Kidney (tissue), 14 donors: Measurements from ENCODE around the gene MYRFL. TPM values are rescaled to one million over a fixed set of nuclear protein-coding genes. Genes with fewer than 3 reads are reported as not detected.

Source experiments
- DNase-seq, 5 donors: peaks; one replicate each; pipeline ENCODE4 v3.0.0-alpha.2; 2013 to 2020
- FAIRE-seq: peaks from 2 replicates; lab custom pipeline; 2012; peaks lifted over from hg19 to GRCh38; lab: Jason Lieb, UNC
- H3K27ac ChIP-seq, 2 donors: one replicate each; pipeline ENCODE4 v1.7.0; 2013; ENCODE audit warnings: low read depth in 2 of 2, low read length in 2 of 2, inconsistent platforms in 1 of 2
- H3K27me3 ChIP-seq: one replicate; pipeline ENCODE4 v1.7.1; 2013; ENCODE audit warnings: low read length, inconsistent platforms; ENCODE audit not compliant: control insufficient read depth, insufficient read depth
- H3K36me3 ChIP-seq, 3 donors: one replicate each; pipeline versions ENCODE4 v1.7.0 to v1.7.1; 2013; ENCODE audit warnings: low read length in 3 of 3, control low read depth in 1 of 3, inconsistent platforms in 1 of 3; ENCODE audit not compliant: insufficient read depth in 3 of 3, control insufficient read depth in 2 of 3
- H3K4me1 ChIP-seq, 3 donors: one replicate each; pipeline versions ENCODE4 v1.7.0 to v1.7.1; 2013; ENCODE audit warnings: low read length in 3 of 3, inconsistent platforms in 1 of 3, low read depth in 1 of 3; ENCODE audit not compliant: control insufficient read depth in 2 of 3, insufficient read depth in 2 of 3
- H3K4me3 ChIP-seq, 3 donors: one replicate each; pipeline versions ENCODE4 v1.7.0 to v1.8.1; 2013; ENCODE audit warnings: low read length in 3 of 3, control low read depth in 1 of 3, inconsistent platforms in 1 of 3
- H3K9ac ChIP-seq, 3 donors: one replicate each; pipeline versions ENCODE4 v1.7.0 to v1.7.1; 2013; ENCODE audit warnings: low read length in 3 of 3, control low read depth in 1 of 3, inconsistent platforms in 1 of 3
- H3K9me3 ChIP-seq, 3 donors: one replicate each; pipeline versions ENCODE4 v1.7.0 to v1.7.1; 2013; ENCODE audit warnings: low read length in 3 of 3, control low read depth in 1 of 3, inconsistent platforms in 1 of 3; ENCODE audit not compliant: control insufficient read depth in 2 of 3, insufficient read depth in 1 of 3
- intact Hi-C: fragments of 100-400 bp; cut with DNase I; formaldehyde crosslinking; loops from one replicate; pipeline ENCODE4 v1.11.1; 2022
- polyA plus RNA-seq: library from polyadenylated mRNA; stranded (reverse); fragments of 350-450 nt; fragmentation: Illumina TruSeq; extraction: RNeasy Lipid Tissue Mini Kit (QIAGEN cat#74804); gene quantifications from one replicate; pipeline ENCODE4 v1.2.3, GENCODE V29; 2014; ENCODE audit warnings: low read depth, low replicate concordance; ENCODE audit not compliant: insufficient read depth
- total RNA-seq: library from RNA; stranded (reverse); fragmentation: NEBNext Ultra II Directional; extraction: Animal tissue kit (Norgen Biotek cat#: 25700); gene quantifications from one replicate; pipeline ENCODE4 v1.2.1, GENCODE V29; 2021
- TF ChIP-seq, protein P1 (sequence below): IDR thresholded peaks from 3 replicates; pipeline ENCODE4 v1.5.1; 2012; ENCODE audit warnings: mild to moderate bottlenecking, moderate library complexity, borderline replicate concordance; ENCODE audit not compliant: insufficient read depth; ENCODE audit errors: extremely low read depth
- donor health status: control.
- donor health status: control.
- donor health status: control.
- donor health status: control.
- donor health status: control.
- donor health status: DM: yes; HTN: yes; CAD: no.
- donor health status: Normal renal cell carcinoma (clear cell type).

The MYRFL gene
- total and polyA plus RNA-seq, 2 donors from 2014 or later: 0.82 to 1.6 TPM

DNA sequence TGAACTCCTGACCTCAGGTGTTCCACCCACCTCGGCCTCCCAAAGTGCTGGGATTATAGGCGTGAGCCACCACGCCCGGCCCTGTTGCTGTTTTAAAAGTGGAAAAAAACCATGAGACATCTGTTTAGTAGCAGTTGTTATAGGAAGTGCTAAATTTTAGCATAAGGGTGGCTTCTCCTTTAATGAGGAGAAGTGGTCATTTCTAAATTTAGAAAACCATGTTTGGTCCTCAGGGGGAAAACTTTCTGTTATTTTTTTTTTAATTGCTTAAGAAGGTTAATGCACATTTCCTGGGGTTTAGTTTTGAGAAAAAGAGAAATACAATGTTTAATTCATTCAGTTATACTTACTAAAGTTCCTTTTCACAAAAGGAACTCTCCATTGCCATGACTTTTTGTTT is 102.1 kb downstream of the MYRFL start:
- no peak overlapping the region for H3K4me3 ChIP-seq
- H3K36me3 ChIP-seq: no peaks in the 10 kb centered on the region
- no peaks in the 10 kb centered on the region for H3K4me1 ChIP-seq
- intact Hi-C loops: no loop called here
- no peak overlapping the region for H3K27ac ChIP-seq
- H3K27me3 ChIP-seq: no peaks in the 10 kb centered on the region
- DNase-seq (no peak), FAIRE-seq (no peak)
- no peaks in the 10 kb centered on the region for H3K9me3 ChIP-seq
- TF ChIP-seq, protein P1, sequence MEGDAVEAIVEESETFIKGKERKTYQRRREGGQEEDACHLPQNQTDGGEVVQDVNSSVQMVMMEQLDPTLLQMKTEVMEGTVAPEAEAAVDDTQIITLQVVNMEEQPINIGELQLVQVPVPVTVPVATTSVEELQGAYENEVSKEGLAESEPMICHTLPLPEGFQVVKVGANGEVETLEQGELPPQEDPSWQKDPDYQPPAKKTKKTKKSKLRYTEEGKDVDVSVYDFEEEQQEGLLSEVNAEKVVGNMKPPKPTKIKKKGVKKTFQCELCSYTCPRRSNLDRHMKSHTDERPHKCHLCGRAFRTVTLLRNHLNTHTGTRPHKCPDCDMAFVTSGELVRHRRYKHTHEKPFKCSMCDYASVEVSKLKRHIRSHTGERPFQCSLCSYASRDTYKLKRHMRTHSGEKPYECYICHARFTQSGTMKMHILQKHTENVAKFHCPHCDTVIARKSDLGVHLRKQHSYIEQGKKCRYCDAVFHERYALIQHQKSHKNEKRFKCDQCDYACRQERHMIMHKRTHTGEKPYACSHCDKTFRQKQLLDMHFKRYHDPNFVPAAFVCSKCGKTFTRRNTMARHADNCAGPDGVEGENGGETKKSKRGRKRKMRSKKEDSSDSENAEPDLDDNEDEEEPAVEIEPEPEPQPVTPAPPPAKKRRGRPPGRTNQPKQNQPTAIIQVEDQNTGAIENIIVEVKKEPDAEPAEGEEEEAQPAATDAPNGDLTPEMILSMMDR: no peak
- no peak overlapping the region for H3K9ac ChIP-seq

- no peaks in the 10 kb centered on the region for H3K36me3 ChIP-seq
- no peaks in the 10 kb centered on the region for H3K9me3 ChIP-seq
- DNase-seq: no peak
- no peaks in the 10 kb centered on the region for H3K27me3 ChIP-seq
- FAIRE-seq: no peak
- H3K4me3 ChIP-seq: no peak overlapping the region
- H3K9ac ChIP-seq: no peak overlapping the region
- intact Hi-C loops: no loop called here
- no peaks in the 10 kb centered on the region for H3K4me1 ChIP-seq
- H3K27ac ChIP-seq: no peak overlapping the region
- TF ChIP-seq, protein P1: no peak
Measured at GRCh38 chr12:69929125-69929524, 104.1 kb downstream of the MYRFL start.

- Histone ChIP-seq H3K27me3 (no peaks in the 10 kb centered on the region), H3K36me3 (no peaks in the 10 kb centered on the region), H3K4me3 (no peak overlapping the region), H3K9me3 (no peaks in the 10 kb centered on the region), H3K9ac (no peak overlapping the region), H3K27ac (no peak overlapping the region), H3K4me1 (no peaks in the 10 kb centered on the region)
- TF ChIP-seq, protein P1: no peak
- DNase-seq (no peak), FAIRE-seq (no peak)
- intact Hi-C loops: no loop called here
Measured at GRCh38 chr12:69929531-69929930, 104.5 kb downstream of the MYRFL start.

DNA sequence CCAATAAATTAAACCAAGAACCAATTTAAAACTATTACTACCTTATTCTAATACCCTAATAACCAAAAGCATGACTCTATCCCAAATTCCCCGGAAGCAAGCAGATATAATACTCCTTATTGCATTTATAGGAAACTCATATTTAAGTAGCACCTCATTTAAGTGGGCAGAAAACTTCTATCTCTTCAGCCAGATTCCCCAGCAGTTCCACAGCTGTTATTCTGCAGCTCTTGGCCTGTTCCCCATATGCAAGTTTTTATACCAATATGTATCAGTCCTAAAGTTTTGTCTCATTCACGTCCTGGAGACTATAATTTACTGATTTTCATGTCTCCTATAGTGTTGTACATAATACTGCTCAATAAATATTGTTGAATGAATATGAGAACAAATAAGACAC is 106.5 kb downstream of the MYRFL start:
- H3K27ac ChIP-seq: no peak overlapping the region
- FAIRE-seq (no peak), DNase-seq (no peak)
- no peak overlapping the region for H3K9ac ChIP-seq
- TF ChIP-seq, protein P1: no peak
- intact Hi-C loops: no loop called here
- H3K36me3 ChIP-seq: no peaks in the 10 kb centered on the region
- H3K4me1 ChIP-seq: no peaks in the 10 kb centered on the region
- H3K4me3 ChIP-seq: no peak overlapping the region
- H3K27me3 ChIP-seq: no peaks in the 10 kb centered on the region
- no peaks in the 10 kb centered on the region for H3K9me3 ChIP-seq
